RWPE2 (cell line): Measurements from ENCODE around the gene PFAS.

ENCODE experiments used
- ATAC-seq: fragments of 200-7000 bp; cut with Tn5 transposase; 3 replicates; pipeline ENCODE4 v1.9.1; 2021; ENCODE audit warnings: low read depth
- DNase-seq: peaks from one replicate; pipeline ENCODE4 v3.0.0-alpha.2; 2020; ENCODE audit warnings: low spot score
- H3K27ac ChIP-seq: fragments of 450-650 bp; 2 replicates; pipeline ENCODE4 v1.5.1; 2017; ENCODE audit warnings: mild to moderate bottlenecking; ENCODE audit not compliant: poor library complexity, severe bottlenecking
- H3K27me3 ChIP-seq: fragments of 250-450 bp; sonication (Bioruptor Pico); 2 replicates; pipeline ENCODE4 v1.5.1; 2021; ENCODE audit warnings: mild to moderate bottlenecking, moderate library complexity; ENCODE audit not compliant: insufficient read depth, poor library complexity, severe bottlenecking
- H3K36me3 ChIP-seq: fragments of 250-450 bp; sonication (Bioruptor Pico); 2 replicates; pipeline ENCODE4 v1.5.1; 2020; ENCODE audit warnings: low read depth, mild to moderate bottlenecking, moderate library complexity
- H3K4me1 ChIP-seq: fragments of 250-450 bp; sonication (Bioruptor Pico); 2 replicates; pipeline ENCODE4 v1.5.1; 2021; ENCODE audit warnings: mild to moderate bottlenecking, moderate library complexity; ENCODE audit not compliant: insufficient read depth, poor library complexity, severe bottlenecking
- H3K4me3 ChIP-seq: fragments of 250-450 bp; sonication (Bioruptor Pico); 2 replicates; pipeline ENCODE4 v1.5.1; 2021; ENCODE audit warnings: mild to moderate bottlenecking, moderate library complexity; ENCODE audit not compliant: severe bottlenecking
- H3K9me3 ChIP-seq: fragments of 250-450 bp; sonication (Bioruptor Pico); 2 replicates; pipeline ENCODE4 v1.5.1; 2021; ENCODE audit warnings: mild to moderate bottlenecking, moderate library complexity; ENCODE audit not compliant: severe bottlenecking
- TF ChIP-seq, protein P1 (sequence below): fragments of 450-650 bp; IDR thresholded peaks from one replicate; pipeline ENCODE4 v1.5.1; 2017; ENCODE audit warnings: mild to moderate bottlenecking, moderate library complexity; ENCODE audit not compliant: poor library complexity, severe bottlenecking

PFAS gene, protein sequence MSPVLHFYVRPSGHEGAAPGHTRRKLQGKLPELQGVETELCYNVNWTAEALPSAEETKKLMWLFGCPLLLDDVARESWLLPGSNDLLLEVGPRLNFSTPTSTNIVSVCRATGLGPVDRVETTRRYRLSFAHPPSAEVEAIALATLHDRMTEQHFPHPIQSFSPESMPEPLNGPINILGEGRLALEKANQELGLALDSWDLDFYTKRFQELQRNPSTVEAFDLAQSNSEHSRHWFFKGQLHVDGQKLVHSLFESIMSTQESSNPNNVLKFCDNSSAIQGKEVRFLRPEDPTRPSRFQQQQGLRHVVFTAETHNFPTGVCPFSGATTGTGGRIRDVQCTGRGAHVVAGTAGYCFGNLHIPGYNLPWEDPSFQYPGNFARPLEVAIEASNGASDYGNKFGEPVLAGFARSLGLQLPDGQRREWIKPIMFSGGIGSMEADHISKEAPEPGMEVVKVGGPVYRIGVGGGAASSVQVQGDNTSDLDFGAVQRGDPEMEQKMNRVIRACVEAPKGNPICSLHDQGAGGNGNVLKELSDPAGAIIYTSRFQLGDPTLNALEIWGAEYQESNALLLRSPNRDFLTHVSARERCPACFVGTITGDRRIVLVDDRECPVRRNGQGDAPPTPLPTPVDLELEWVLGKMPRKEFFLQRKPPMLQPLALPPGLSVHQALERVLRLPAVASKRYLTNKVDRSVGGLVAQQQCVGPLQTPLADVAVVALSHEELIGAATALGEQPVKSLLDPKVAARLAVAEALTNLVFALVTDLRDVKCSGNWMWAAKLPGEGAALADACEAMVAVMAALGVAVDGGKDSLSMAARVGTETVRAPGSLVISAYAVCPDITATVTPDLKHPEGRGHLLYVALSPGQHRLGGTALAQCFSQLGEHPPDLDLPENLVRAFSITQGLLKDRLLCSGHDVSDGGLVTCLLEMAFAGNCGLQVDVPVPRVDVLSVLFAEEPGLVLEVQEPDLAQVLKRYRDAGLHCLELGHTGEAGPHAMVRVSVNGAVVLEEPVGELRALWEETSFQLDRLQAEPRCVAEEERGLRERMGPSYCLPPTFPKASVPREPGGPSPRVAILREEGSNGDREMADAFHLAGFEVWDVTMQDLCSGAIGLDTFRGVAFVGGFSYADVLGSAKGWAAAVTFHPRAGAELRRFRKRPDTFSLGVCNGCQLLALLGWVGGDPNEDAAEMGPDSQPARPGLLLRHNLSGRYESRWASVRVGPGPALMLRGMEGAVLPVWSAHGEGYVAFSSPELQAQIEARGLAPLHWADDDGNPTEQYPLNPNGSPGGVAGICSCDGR (N-terminal part only)

DNA sequence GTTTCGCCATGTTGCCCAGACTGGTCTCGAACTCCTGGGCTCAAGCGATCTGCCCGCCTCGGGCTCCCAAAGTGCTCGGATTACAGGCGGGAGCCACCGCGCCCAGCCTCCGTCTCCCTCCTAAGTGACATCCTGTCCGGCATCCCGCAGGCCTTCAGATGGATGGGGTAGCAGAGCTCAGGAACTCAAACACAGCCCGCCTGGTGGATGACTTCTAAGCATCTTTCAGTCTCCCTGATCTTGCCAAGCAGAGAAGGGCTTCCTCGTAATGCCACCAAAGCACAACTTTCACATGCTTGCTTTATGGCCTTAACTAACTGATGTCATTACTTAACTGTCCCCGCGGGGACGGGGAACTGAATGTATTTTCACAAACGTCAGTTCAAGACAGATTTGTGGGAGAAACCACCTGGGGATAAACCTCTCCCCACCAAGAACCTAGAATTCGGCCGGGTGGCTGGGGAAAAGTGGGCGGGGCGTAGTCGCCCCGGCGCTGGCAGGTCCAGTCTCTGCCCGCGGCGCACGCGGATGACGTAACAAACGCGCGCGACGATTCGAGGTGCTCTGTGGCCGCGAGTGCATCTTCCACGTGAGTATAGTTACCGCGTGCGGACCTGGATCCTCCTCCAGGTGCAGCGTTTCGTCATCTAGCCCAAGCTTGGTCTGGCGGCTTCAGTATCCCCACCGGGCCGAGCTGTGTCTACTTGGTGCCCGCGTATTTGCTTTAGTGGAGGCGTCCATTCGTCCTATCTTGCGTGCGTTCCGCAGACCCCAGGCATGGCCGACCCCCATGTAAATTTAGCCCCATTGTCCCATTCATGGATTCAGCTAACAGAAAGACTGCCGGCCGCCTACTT lies at the start of gene PFAS:
Gene PFAS (plus strand): TSS at position 539 of the 857 bp plus-strand sequence. CDS start 4,649 bp downstream, outside the sequence.
- peaks cover 22% of the 10 kb centered on the region for H3K36me3 ChIP-seq
- TF ChIP-seq, protein P1, sequence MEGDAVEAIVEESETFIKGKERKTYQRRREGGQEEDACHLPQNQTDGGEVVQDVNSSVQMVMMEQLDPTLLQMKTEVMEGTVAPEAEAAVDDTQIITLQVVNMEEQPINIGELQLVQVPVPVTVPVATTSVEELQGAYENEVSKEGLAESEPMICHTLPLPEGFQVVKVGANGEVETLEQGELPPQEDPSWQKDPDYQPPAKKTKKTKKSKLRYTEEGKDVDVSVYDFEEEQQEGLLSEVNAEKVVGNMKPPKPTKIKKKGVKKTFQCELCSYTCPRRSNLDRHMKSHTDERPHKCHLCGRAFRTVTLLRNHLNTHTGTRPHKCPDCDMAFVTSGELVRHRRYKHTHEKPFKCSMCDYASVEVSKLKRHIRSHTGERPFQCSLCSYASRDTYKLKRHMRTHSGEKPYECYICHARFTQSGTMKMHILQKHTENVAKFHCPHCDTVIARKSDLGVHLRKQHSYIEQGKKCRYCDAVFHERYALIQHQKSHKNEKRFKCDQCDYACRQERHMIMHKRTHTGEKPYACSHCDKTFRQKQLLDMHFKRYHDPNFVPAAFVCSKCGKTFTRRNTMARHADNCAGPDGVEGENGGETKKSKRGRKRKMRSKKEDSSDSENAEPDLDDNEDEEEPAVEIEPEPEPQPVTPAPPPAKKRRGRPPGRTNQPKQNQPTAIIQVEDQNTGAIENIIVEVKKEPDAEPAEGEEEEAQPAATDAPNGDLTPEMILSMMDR, result no peak

DNA sequence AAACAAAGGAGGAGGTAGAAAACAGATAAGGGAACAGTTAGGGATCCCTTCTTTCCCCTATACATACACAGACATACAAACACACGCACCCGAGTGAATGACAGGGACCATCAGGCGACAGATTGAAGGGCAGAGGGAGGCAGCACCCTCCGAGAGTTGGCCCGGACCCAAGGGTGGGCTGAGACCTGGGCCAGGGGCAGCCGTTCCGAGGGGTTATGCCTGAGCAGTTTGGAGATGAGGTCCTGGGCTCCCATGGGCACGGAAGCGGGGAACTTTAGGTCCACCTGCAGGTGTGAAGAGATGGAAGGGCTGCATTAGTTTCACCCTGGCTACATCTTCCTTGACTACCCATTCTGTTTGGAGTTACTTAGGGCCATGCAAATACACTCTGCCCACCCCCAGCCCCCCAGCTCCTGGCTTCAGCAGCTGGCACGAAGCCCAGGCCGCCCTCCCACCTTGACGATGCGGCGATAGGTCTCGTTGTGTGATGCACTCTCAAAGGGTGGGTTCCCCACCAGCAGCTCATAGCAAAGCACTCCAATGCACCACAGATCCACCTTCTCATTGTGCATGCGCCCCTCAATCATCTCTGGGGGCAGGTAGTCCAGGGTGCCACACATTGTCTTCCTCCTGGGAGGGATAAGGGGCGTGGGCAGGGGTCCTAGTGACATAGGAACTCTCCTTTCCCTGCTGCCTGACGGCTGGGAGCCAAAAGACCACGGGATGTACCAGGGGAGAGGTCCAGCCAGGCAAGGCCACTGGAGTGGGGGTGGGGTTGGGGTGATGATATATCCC lies 44.1 kb upstream of the PFAS start:
- H3K36me3 ChIP-seq, result peaks cover 58% of the 10 kb centered on the region
- peaks cover 11% of the 10 kb centered on the region for H3K4me1 ChIP-seq
- no peak overlapping the region for H3K27ac ChIP-seq
- no peaks in the 10 kb centered on the region for H3K9me3 ChIP-seq
- no peak overlapping the region for H3K4me3 ChIP-seq
- TF ChIP-seq, protein P1, result no peak
- ATAC-seq (no peak), DNase-seq (no peak)
- H3K27me3 ChIP-seq, result no peaks in the 10 kb centered on the region

More for the DNA sequence above, at the start of gene PFAS:
- Histone ChIP-seq H3K27me3 (no peaks in the 10 kb centered on the region), H3K4me1 (no peaks in the 10 kb centered on the region), H3K9me3 (no peaks in the 10 kb centered on the region), H3K27ac (peak within 1 kb of the TSS; percentile 87), H3K4me3 (peak within 1 kb of the TSS; percentile 77)
- DNase-seq (peak; percentile 93), ATAC-seq (peak; percentile 58)

DNA sequence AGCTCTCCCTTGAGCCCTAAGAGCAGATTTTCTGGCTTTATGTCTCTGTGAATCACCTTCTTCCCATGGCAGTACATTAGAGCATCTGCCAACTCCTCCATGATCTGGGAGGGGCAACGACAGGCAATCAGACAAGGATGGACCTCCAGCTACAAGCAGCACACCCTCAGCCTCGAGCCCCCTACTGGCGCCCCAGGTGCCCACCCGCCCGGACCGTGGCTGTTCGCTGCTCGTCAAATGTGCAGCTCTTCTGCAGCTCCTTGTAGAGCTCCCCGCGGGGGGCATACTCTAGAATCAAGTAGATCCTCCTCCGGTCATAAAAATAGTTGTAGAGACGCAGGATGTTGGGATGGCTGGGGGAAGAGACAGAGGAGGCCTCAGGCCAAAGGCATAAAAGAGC lies 42.6 kb upstream of the PFAS start:
- TF ChIP-seq, protein P1, result no peak
- H3K27ac ChIP-seq, result no peak overlapping the region
- no peaks in the 10 kb centered on the region for H3K9me3 ChIP-seq
- no peaks in the 10 kb centered on the region for H3K27me3 ChIP-seq
- ATAC-seq, result no peak
- no peak for DNase-seq
- H3K36me3 ChIP-seq, result peaks cover 58% of the 10 kb centered on the region
- no peak overlapping the region for H3K4me3 ChIP-seq
- H3K4me1 ChIP-seq, result peaks cover 14% of the 10 kb centered on the region
